ENCODE data around the gene CTR9. TPM values are rescaled to one million over a fixed set of nuclear protein-coding genes. Genes with fewer than 3 reads are reported as not detected.

The CTR9 gene
- total and polyA plus RNA-seq, 2 of the 8 experiments (the other 6 are each of a cell fraction or from before 2014, with no cell fraction given): 6.1 to 37.7 TPM

- Histone ChIP-seq H2BK15ac (ENCODE audit: low read length) (no peak overlapping the region), H3K4me2 (ENCODE audit: insufficient read depth in 1 of 2, low read depth in 2 of 2, low read length in 2 of 2) (no peak overlapping the region), H3K27me3 (replicated peaks in 1 of 4; ENCODE audit: control insufficient read depth in 3 of 4, extremely low read depth in 1 of 4, insufficient read depth in 3 of 4, low read length in 3 of 4) (no peaks in the 10 kb centered on the region), H2BK120ac (replicated peaks; ENCODE audit: low read depth, low read length) (no peak overlapping the region), H2AK5ac (ENCODE audit: low read depth, low read length) (no peak overlapping the region), H3K27ac (ENCODE audit: low read depth, low read length) (no peak overlapping the region), H4K8ac (ENCODE audit: extremely low read depth, insufficient read depth, low read length) (no peak overlapping the region), H3K79me2 (ENCODE audit: control insufficient read depth in 1 of 2, insufficient read depth in 2 of 2, low read length in 2 of 2) (no peaks in the 10 kb centered on the region), H2BK5ac (ENCODE audit: low read depth, low read length) (no peak overlapping the region), H3K9ac (replicated peaks in 1 of 4; ENCODE audit: extremely low read depth in 1 of 4, low read depth in 3 of 4, low read length in 3 of 4) (no peak overlapping the region), H4K91ac (replicated peaks; ENCODE audit: insufficient read length, low read length) (no peak overlapping the region), H3K79me1 (ENCODE audit: low read depth, low read length) (no peaks in the 10 kb centered on the region), H2AFZ (ENCODE audit: low read length) (no peak overlapping the region), H4K5ac (ENCODE audit: insufficient read length, low read depth, low read length) (no peak overlapping the region), H3K9me3 (ENCODE audit: insufficient read depth in 2 of 2, low read depth in 1 of 2, low read length in 1 of 2) (no peaks in the 10 kb centered on the region), H2BK12ac (ENCODE audit: low read depth, low read length) (no peak overlapping the region), H3K23me2 (ENCODE audit: low read depth, low read length) (no peaks in the 10 kb centered on the region), H3K4me3 (ENCODE audit: extremely low read depth in 1 of 4, insufficient read depth in 2 of 4, low read depth in 3 of 4, low read length in 4 of 4) (no peak overlapping the region), H3K56ac (replicated peaks; ENCODE audit: insufficient read length, low read depth, low read length) (no peak overlapping the region), H3K23ac (ENCODE audit: insufficient read length) (no peak overlapping the region), H3K14ac (ENCODE audit: insufficient read length) (no peak overlapping the region), H3K18ac (ENCODE audit: extremely low read depth, low read length) (no peak overlapping the region), H3K4ac (replicated peaks; ENCODE audit: insufficient read length, low read depth, low read length) (no peak overlapping the region), H3K4me1 (replicated peaks in 1 of 4; ENCODE audit: control insufficient read depth in 3 of 4, insufficient read depth in 4 of 4, low read length in 3 of 4) (no peaks in the 10 kb centered on the region), H4K20me1 (replicated peaks in 1 of 2; ENCODE audit: control insufficient read depth in 1 of 2, insufficient read depth in 2 of 2, low read length in 2 of 2) (no peaks in the 10 kb centered on the region), H3K36me3 (ENCODE audit: control insufficient read depth in 2 of 4, insufficient read depth in 4 of 4, low read length in 3 of 4) (no peaks in the 10 kb centered on the region), H2BK20ac (ENCODE audit: low read length) (no peak overlapping the region)
- no peak for FAIRE-seq
- 77% methylated on average over 5 of the region's 5 CpGs; no CpG with 5 or more reads in 1 of the 2 experiments for WGBS, 2 experiments (ENCODE audit: extremely low coverage in 1 of 2, insufficient coverage in 1 of 2, insufficient read length in 1 of 2, insufficient replicate concordance in 2 of 2, low coverage in 1 of 2, low lambda C conversion rate in 2 of 2, missing lambda C conversion rate in 1 of 2)
- DNase-seq (ENCODE audit: low read depth in 1 of 2, low spot score in 2 of 2): no peak
- ChIA-PET CTCF (ENCODE audit: partially characterized antibody) (interaction anchor here (0.7 to 4.7 kb wide), 8 partner anchors 8 to 169 kb away, joined by 3 to 19 read pairs (median 4); partner anchors contain the start of genes IRAG1 and RNF141), POLR2A (ENCODE audit: partially characterized antibody) (no interaction called here)
- TF ChIP-seq SIRT6 (IDR thresholded peaks at IDR 0.05; ENCODE audit: low read length) (no peak), E2F6 (IDR thresholded peaks at IDR 0.05) (no peak), NANOG (IDR thresholded peaks at IDR 0.05; ENCODE audit: insufficient read depth, low read depth, low read length, poor library complexity, severe bottlenecking) (no peak), GTF2F1 (IDR thresholded peaks at IDR 0.05; ENCODE audit: borderline replicate concordance, low read depth, low read length) (no peak), SRF (IDR thresholded peaks at IDR 0.05; ENCODE audit: low read depth, low read length) (no peak), POU5F1 (IDR thresholded peaks at IDR 0.05; ENCODE audit: low read depth, low read length) (no peak), SP4 (IDR thresholded peaks at IDR 0.05; ENCODE audit: low read length) (no peak), TAF1 (IDR thresholded peaks at IDR 0.05; ENCODE audit: low read depth, low read length) (no peak), YY1 (IDR thresholded peaks at IDR 0.05; ENCODE audit: low read depth, low read length) (no peak), CEBPB (IDR thresholded peaks at IDR 0.05; ENCODE audit: low read depth, low read length) (no peak), ATF2 (IDR thresholded peaks at IDR 0.05; ENCODE audit: low read length) (no peak), TEAD4 (IDR thresholded peaks at IDR 0.05; ENCODE audit: low read depth, low read length) (no peak)
These were observed 41.6 kb upstream of the CTR9 start for GRCh38 chr11:10709299-10710086.

Data from H1 (cell line).